Hematopoietic multipotent progenitor cell (in vitro differentiated cells): ENCODE measurements around the gene DMD. TPM values are rescaled to one million over a fixed set of nuclear protein-coding genes. Genes with fewer than 3 reads are reported as not detected.

ENCODE experiments used
- DNase-seq, 3 donors: peaks; one replicate each; pipeline ENCODE4 v3.0.0-alpha.2; 2011 to 2015; ENCODE audit warnings: low read depth in 2 of 3, low spot score in 2 of 3
- total RNA-seq: library from RNA; depleted of rRNA; stranded (reverse); fragments of >200 nt; gene quantifications from one replicate; pipeline ENCODE4 v1.2.3, GENCODE V29; 2012

The DMD gene
- total RNA-seq, 1 donor = 0.54 TPM

- DNase-seq = no peak
These were observed 690.6 kb downstream of the DMD start for GRCh38 chrX:32520789-32521188.

DNA sequence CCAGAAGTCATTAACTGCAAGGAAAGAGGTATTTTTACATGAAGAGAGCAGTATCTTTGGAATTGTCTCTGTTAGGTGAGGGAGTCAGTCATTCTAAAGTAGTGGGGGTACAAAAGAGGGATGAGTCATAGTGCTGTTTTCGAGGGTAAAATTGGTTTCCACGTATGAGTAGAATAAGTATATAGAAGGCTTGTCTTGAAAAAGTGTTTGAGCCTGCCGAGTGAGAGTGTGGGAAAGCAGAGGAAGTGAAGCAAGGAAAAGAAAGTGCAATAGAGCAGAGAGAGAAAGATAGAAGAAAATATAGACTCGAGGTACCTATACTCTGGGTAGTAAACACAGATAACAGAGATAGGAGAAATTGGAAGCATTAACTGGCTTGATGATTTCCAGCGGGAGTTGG is 696.4 kb downstream of the DMD start:
- no peak for DNase-seq

GRCh38 chrX:32501606-32502005 is 709.7 kb downstream of the DMD start:
- no peak for DNase-seq

GRCh38 chrX:32496671-32497070 is 714.7 kb downstream of the DMD start:
- no peak for DNase-seq

- no peak for DNase-seq
These were observed 715.5 kb downstream of the DMD start for GRCh38 chrX:32495855-32496254.

- DNase-seq = no peak
These were observed 722.2 kb downstream of the DMD start for GRCh38 chrX:32489125-32489524.

- DNase-seq = no peak
These were observed 727.7 kb downstream of the DMD start for GRCh38 chrX:32483534-32484136.

DNA sequence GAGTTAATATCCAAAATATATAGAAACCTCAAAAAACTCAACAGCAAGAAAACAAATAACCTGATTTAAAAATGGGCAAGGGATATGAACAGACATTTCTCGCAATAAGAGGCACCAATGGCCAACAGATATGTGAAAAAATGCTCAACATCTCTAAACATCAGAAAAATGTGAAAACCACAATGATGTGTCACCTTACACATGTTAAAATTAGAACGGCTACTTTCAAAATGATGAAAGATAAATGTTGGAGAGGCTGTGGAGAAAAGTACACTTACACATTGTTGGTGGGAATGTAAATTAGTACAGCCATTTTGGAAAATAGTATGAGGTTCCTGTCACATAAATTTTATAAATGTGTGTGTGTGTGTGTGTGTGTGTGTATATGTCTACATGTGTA is 731.3 kb downstream of the DMD start:
- no peak for DNase-seq

- no peak for DNase-seq
These were observed 739.0 kb downstream of the DMD start for GRCh38 chrX:32472364-32472763.

DNA sequence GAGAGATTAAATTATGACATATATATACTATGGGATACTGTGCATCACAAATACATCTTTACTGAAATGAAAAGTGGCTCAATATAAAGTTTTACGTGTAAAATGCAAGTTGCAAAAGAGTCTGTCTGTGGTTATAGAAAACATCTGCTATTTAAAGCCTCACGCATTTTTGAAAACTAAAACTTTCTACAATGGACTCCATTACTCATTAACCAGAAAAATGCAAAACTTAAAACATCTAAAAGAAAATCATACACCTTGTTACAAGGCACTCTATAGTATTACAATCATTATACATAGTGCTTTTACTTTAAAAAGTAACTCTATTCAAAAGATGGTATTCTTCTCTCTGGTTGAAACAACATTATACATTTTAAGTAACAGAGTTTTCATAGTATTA is 755.6 kb downstream of the DMD start:
- DNase-seq = no peak

DNA sequence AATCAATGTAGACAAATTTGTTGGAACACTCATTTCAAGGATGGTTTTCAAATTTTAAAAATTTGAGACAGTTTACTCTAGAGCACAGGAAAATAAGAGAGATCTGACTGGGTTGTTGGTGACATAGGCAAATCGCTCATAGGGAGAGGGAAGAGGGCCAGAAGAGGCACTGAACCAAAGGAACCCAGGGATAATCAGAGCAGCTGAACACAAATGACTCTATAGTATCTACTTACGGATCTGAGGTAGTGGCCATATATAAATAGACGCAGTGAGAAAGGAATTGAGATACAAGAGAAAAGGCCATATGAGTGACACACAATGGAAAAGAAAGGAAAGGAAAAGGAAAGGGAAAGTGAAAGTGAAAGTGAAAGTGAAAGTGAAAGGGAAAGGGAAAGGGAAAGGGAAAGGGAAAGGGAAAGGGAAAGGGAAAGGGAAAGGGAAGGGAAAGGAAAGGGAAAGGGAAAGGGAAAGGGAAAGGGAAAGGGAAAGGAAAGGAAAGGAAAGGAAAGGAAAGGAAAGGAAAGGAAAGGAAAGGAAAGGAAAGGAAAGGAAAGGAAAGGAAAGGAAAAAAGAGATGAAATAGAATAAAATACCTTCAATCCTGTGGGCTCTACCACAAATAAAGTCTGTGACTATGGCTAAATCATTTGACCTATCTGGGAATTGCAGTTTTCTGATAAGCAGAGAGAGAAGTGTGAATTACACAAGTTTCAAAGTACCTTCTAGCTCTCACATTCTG is 759.2 kb downstream of the DMD start:
- no peak for DNase-seq

GRCh38 chrX:32448945-32449344 is 762.4 kb downstream of the DMD start:
- no peak for DNase-seq

GRCh38 chrX:32448320-32448719 is 763.0 kb downstream of the DMD start:
- DNase-seq = peak in 2 of 3 donors; percentile 19 to 57

DNA sequence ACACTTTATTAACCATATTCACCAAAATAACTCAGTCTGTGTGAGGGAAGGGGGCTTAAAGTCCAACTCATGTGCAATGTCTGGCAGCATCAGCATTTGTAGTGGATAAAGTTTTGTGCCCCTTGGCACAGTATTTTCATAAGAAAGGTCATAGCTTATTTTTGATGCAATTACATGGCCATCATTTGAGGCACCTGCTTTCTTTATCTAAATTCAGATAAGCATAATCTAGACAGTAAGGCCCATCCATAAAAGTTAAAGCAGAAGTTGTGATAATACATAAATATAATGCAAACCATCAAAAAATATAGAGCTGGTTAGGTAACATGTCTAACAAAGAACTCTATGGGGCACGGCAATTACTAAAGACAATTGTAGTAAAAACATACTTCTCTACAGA is 763.7 kb downstream of the DMD start:
- DNase-seq = no peak

- DNase-seq = no peak
These were observed 767.5 kb downstream of the DMD start for GRCh38 chrX:32443841-32444240.

DNA sequence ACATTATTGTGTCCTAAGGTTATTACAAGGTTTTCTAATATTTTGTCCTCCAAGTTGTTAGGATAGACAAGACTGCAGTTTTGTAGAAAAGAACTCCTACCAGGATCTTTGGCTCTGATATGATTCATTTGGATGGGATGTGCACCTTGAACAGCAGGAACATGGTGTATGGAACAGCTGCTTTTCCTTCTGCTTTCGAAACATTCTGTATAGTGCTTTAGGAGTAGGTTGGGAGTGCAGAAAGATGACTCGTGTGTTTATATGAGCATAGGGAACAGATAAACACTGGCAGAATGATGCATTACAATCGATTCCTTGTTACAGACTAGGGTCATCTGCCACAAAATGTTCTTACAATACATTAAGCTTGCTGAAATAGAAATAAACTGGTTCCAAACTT is 790.1 kb downstream of the DMD start:
- DNase-seq = no peak

- peak in 2 of 3 donors; percentile 7 to 34 for DNase-seq
These were observed 803.0 kb downstream of the DMD start for GRCh38 chrX:32408389-32408788.

- no peak for DNase-seq
These were observed 813.7 kb downstream of the DMD start for GRCh38 chrX:32397562-32398216.

DNA sequence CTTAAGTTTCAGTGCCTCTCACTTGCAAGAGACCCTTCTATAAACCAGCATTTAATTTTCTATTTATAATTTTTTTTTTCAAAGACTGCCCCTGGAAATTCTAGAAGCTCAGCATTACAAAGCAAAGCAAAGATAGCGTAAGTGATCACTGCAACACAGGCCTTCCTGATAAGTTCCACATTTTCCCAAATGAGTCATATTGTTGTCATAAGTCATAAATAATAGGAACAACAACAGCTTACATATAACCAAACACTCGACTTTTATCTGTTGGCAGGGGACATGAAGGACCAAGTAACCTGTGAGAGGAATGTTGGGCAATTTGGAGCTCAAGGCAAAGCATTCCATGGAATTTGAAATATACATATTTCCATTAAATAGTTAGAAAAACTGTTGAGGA is 815.5 kb downstream of the DMD start:
- no peak for DNase-seq

- DNase-seq = no peak
These were observed 818.7 kb downstream of the DMD start for GRCh38 chrX:32392655-32393054.

DNA sequence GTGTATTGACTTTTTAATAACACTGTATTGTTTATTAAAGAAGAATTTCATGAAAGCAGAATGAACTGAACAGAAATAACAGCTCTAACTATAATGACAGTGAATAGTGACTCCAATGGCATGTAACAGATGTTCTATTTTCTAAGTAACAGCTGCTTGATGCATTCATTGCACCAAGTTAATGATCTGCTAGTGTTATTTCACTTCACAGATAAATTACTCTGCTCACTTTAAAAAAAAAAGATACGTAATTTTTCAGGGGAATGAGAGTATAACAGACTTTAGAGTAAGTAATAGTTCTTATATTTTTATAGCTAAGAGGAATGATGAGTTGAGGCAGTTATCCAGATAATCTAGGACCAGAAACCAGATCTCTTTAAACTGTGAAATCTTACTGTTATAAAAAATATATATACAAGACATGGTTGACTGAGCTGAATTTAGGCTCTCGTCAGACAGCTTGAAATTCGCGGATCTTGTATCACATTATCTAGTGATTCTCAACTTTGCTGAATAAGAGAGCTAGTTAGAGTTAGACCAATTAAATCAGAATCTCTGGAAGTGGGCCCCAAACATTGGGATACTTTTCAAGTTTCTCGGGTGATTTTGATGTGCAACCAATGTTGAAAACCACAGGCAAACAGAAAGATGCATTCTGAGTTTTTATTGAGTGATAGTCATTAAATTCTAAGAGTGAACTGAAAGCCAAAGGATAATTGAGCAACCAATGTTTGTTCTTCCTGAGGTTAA is 840.7 kb downstream of the DMD start:
- no peak for DNase-seq
